WTC11 (cell line): ENCODE measurements around the gene KAT8. TPM values are rescaled to one million over a fixed set of nuclear protein-coding genes. Genes with fewer than 3 reads are reported as not detected.
A peak's percentile ranks its signal among the peaks of the same experiment; 100 is the strongest.
"Not testable (repeated sequence)": the region's sequence is repeated elsewhere in the genome, so short reads cannot be mapped to it uniquely, and the experiment has no call there.

ENCODE experiments used
- ATAC-seq: fragments of 200-7000 bp; cut with Tn5 transposase; 2 replicates; pipeline ENCODE4 v1.10.0; 2021; ENCODE audit warnings: mild to moderate bottlenecking, moderate library complexity
- CTCF ChIA-PET: fragments of 300-600 bp; sonication (Branson Sonifier 250); formaldehyde crosslinking; loops from one replicate; lab custom pipeline; 2021; ENCODE audit warnings: antibody characterized with exemption; lab: Charles Lee
- POLR2A ChIA-PET: fragments of 350-600 bp; sonication (Branson Sonifier 250); formaldehyde crosslinking; loops from one replicate; lab custom pipeline; 2021; ENCODE audit warnings: antibody characterized with exemption; lab: Charles Lee
- DNase-seq: peaks from one replicate; pipeline ENCODE4 v3.0.0; 2021; ENCODE audit warnings: low spot score
- H3K27ac Mint-ChIP-seq: 2 replicates; pipeline ENCODE4 v1.8.0; 2021; ENCODE audit warnings: mixed read lengths
- H3K27me3 Mint-ChIP-seq: 2 replicates; pipeline ENCODE4 v1.8.0; 2021; ENCODE audit warnings: low read depth, mild to moderate bottlenecking, moderate library complexity, mixed read lengths
- H3K36me3 Mint-ChIP-seq: 2 replicates; pipeline ENCODE4 v1.8.0; 2021; ENCODE audit warnings: mixed read lengths
- H3K4me1 Mint-ChIP-seq: 2 replicates; pipeline ENCODE4 v1.8.0; 2022; ENCODE audit warnings: mixed read lengths
- H3K4me3 Mint-ChIP-seq: 2 replicates; pipeline ENCODE4 v1.8.0; 2021; ENCODE audit warnings: mild to moderate bottlenecking, moderate library complexity, mixed read lengths
- H3K9me3 Mint-ChIP-seq: 2 replicates; pipeline ENCODE4 v1.8.0; 2021; ENCODE audit warnings: mixed read lengths
- ARID4B ChIP-seq: sonication (generic); formaldehyde crosslinking; IDR thresholded peaks from 2 replicates; pipeline ENCODE4 v1.8.0; 2023; ENCODE audit warnings: missing genetic modification reagents, mild to moderate bottlenecking, borderline replicate concordance
- ATF1 ChIP-seq: sonication (generic); formaldehyde crosslinking; IDR thresholded peaks from 2 replicates; pipeline ENCODE4 v1.8.1; 2023; ENCODE audit warnings: mild to moderate bottlenecking, moderate library complexity, missing genetic modification reagents
- ATF2 ChIP-seq: sonication (generic); formaldehyde crosslinking; IDR thresholded peaks from 2 replicates; pipeline ENCODE4 v1.8.1; 2022; ENCODE audit warnings: low read depth, missing genetic modification reagents, borderline replicate concordance
- ELF4 ChIP-seq: sonication (generic); formaldehyde crosslinking; IDR thresholded peaks from 2 replicates; pipeline ENCODE4 v1.8.1; 2022; ENCODE audit warnings: low read depth, mild to moderate bottlenecking, moderate library complexity, missing genetic modification reagents
- ESRRA ChIP-seq: sonication (generic); formaldehyde crosslinking; IDR thresholded peaks from 2 replicates; pipeline ENCODE4 v1.8.1; 2022; ENCODE audit warnings: mild to moderate bottlenecking, missing genetic modification reagents, borderline replicate concordance
- IRF1 ChIP-seq: sonication (generic); formaldehyde crosslinking; IDR thresholded peaks from 2 replicates; pipeline ENCODE4 v1.8.0; 2023; ENCODE audit warnings: missing genetic modification reagents
- NFATC4 ChIP-seq: fragments of 250-450 bp; sonication (Bioruptor Pico); IDR thresholded peaks from 2 replicates; pipeline ENCODE4 v1.9.0; 2021; ENCODE audit warnings: mild to moderate bottlenecking
- TCF7 ChIP-seq: sonication (generic); formaldehyde crosslinking; IDR thresholded peaks from 2 replicates; pipeline ENCODE4 v1.8.0; 2022; ENCODE audit warnings: mild to moderate bottlenecking, low read depth, missing genetic modification reagents, moderate library complexity
- ZMAT4 ChIP-seq: fragments of 250-450 bp; sonication (Bioruptor Pico); IDR thresholded peaks from 2 replicates; pipeline ENCODE4 v1.9.0; 2021; ENCODE audit warnings: mild to moderate bottlenecking
- ZNF425 ChIP-seq: fragments of 250-450 bp; sonication (Bioruptor Pico); conservative IDR thresholded peaks from 2 replicates; pipeline ENCODE4 v1.9.0; 2021; ENCODE audit warnings: mild to moderate bottlenecking
- ZNF532 ChIP-seq: fragments of 250-450 bp; sonication (Bioruptor Pico); IDR thresholded peaks from 2 replicates; pipeline ENCODE4 v1.9.0; 2021; ENCODE audit warnings: mild to moderate bottlenecking, borderline replicate concordance
- total RNA-seq: library from RNA; stranded (reverse); gene quantifications from 3 replicates; pipeline ENCODE4 v1.2.3, GENCODE V29; 2021

Gene KAT8
- total RNA-seq, 1 experiment from 2014 or later: 70.8 TPM

GRCh38 chr16:31138621-31139578 is 21.4 kb downstream of the KAT8 start (continued):
- no peak for TF ChIP-seq ZNF532 (CRISPR knock-in tag)
- no peak for TF ChIP-seq IRF1
- 0 out of 2 replicates have a peak, but pooled peaks have one; percentile 65 for TF ChIP-seq ESRRA (CRISPR knock-in tag)
- TF ChIP-seq ARID4B (CRISPR knock-in tag): 0 out of 2 replicates have a peak, but pooled peaks have one; percentile 57
- TF ChIP-seq ZNF425: no peak
- no peak for TF ChIP-seq ATF2 (CRISPR knock-in tag)
- TF ChIP-seq ZMAT4 (CRISPR knock-in tag): no peak
- no peak for TF ChIP-seq ATF1
- no peak for TF ChIP-seq ELF4
- no peak for TF ChIP-seq TCF7 (CRISPR knock-in tag)
- no peak for TF ChIP-seq NFATC4

- ChIA-PET POLR2A (interaction anchor here (1.3 to 2.7 kb wide), 4 partner anchors 21 to 67 kb away, joined by 3 to 37 read pairs (median 18); partner anchors contain the start of genes FUS, KAT8, ZNF646 and ZNF668), CTCF (interaction anchor here (1.2 to 3.0 kb wide), 6 partner anchors 11 to 187 kb away, joined by 4 to 30 read pairs (median 18); partner anchors contain the start of genes FUS, HSD3B7, ZNF646 and ZNF668)
- H3K9me3 Mint-ChIP-seq, ATAC-seq, H3K27ac Mint-ChIP-seq, H3K36me3 Mint-ChIP-seq, DNase-seq: not testable (repeated sequence)
- Mint-ChIP-seq H3K27me3 (peaks cover 28% of the 10 kb centered on the region), H3K4me1 (peaks cover 38% of the 10 kb centered on the region), H3K4me3 (0 out of 2 replicates have a peak overlapping the region, but pooled peaks have one; percentile 63)
Observed at GRCh38 chr16:31141071-31141469, 23.6 kb downstream of the KAT8 start.
